GM13977 (cell line): ENCODE results near the gene NGDN.

Experiments
- DNase-seq: peaks from one replicate; pipeline ENCODE4 v3.0.0; 2012; ENCODE audit warnings: low spot score
- CTCF ChIP-seq: IDR thresholded peaks from 2 replicates; pipeline ENCODE4 v1.5.1; 2012; ENCODE audit warnings: mild to moderate bottlenecking, control low read depth; ENCODE audit not compliant: insufficient read depth; ENCODE audit errors: extremely low read depth, missing control alignments
- in situ Hi-C: fragments of 300-500 bp; cut with MboI; formaldehyde crosslinking; loops from one replicate; pipeline ENCODE4 v1.12.0; 2022; ENCODE audit warnings: low sequenced_read_pairs, low pct_unique_long_range_greater_than_20kb, mixed read lengths, inconsistent platforms; ENCODE audit not compliant: unreplicated experiment

Gene NGDN

GRCh38 chr14:23439107-23439835 is 30.2 kb upstream of the NGDN start:
- DNase-seq: no peak
- in situ Hi-C loops: no loop called here
- TF ChIP-seq CTCF: no peak

DNA sequence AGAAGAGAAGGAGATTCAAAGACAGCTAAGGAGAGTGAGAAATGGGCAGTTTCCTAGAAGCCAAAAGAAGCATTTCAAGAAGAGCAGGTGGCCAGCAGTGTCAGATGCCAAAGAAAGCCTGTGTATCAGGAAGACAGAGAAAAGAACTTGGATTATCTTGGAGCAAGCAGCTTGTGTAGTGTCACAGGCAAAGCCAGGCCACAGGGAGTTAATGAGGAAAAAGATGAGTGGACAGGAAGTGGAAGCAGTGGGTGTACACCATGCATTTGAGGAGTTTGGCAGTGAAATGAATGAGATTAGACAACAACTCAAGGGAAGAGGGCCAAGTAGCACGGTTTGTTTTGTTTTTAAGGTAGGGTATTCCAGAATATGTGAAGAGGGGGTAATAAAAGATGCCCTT is 28.4 kb upstream of the NGDN start:
- no peak for TF ChIP-seq CTCF
- in situ Hi-C loops: no loop called here
- no peak for DNase-seq

GRCh38 chr14:23442721-23443356 is 26.7 kb upstream of the NGDN start:
- DNase-seq: no peak
- in situ Hi-C loops: no loop called here
- TF ChIP-seq CTCF: no peak

DNA sequence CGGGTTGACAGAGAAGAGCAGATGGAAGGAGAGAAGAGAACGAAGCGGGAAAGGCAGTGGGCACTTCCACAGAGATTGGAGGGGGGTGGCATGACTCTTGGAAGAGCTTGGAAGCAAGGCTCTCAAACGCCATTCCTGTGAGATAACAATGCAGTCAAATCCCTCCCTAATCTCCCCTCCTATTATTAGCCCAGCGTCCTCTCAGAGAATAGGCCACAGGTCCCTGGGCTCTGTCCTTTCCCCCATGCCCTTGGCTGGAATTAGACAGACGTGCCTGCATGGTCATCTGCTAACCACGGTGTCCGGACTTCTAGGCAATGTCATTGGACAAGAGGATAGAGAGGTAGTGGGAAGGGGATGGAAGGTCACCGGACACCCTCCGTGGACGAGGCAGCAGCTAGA is 26.1 kb upstream of the NGDN start:
- TF ChIP-seq CTCF: no peak
- DNase-seq: no peak
- in situ Hi-C loops: no loop called here

GRCh38 chr14:23443881-23444280 is 25.6 kb upstream of the NGDN start:
- no peak for TF ChIP-seq CTCF
- DNase-seq: no peak
- in situ Hi-C loops: no loop called here

- DNase-seq: no peak
- TF ChIP-seq CTCF: no peak
- in situ Hi-C loops: no loop called here
Measured at GRCh38 chr14:23444314-23444713, 25.2 kb upstream of the NGDN start.
